IPS DF 6.9 (cell line): ENCODE results near the gene ACAD9.

Source experiments
- DNase-seq: peaks from one replicate; pipeline ENCODE4 v3.0.0-alpha.2; 2013; ENCODE audit warnings: low read depth, low spot score
- H3K27ac ChIP-seq: one replicate; pipeline ENCODE4 v1.5.1; 2013; ENCODE audit warnings: low read length, control low read depth
- H3K27me3 ChIP-seq: 2 replicates; pipeline ENCODE4 v1.6.1; 2013; ENCODE audit warnings: mild to moderate bottlenecking, low read length; ENCODE audit not compliant: control insufficient read depth, insufficient read depth
- H3K36me3 ChIP-seq: 2 replicates; pipeline ENCODE4 v1.6.1; 2013; ENCODE audit warnings: low read length; ENCODE audit not compliant: control insufficient read depth, insufficient read depth
- H3K4me1 ChIP-seq: 2 replicates; pipeline ENCODE4 v1.6.1; 2013; ENCODE audit warnings: low read length; ENCODE audit not compliant: control insufficient read depth, insufficient read depth
- H3K4me3 ChIP-seq: 2 replicates; pipeline ENCODE4 v1.5.1; 2013; ENCODE audit warnings: mild to moderate bottlenecking, low read length
- H3K9me3 ChIP-seq: 2 replicates; pipeline ENCODE4 v1.6.1; 2013; ENCODE audit warnings: low read length, inconsistent platforms; ENCODE audit not compliant: control insufficient read depth, insufficient read depth
- WGBS: extraction: QIAGEN DNeasy Blood & Tissue Kit; methylation state at CpG from one replicate; pipeline ENCODE4 v1.1.7; 2013; ENCODE audit warnings: mixed read lengths, missing lambda C conversion rate; ENCODE audit not compliant: insufficient read length, insufficient coverage; 5-methylcytosine and 5-hydroxymethylcytosine counted together

The ACAD9 gene

DNA sequence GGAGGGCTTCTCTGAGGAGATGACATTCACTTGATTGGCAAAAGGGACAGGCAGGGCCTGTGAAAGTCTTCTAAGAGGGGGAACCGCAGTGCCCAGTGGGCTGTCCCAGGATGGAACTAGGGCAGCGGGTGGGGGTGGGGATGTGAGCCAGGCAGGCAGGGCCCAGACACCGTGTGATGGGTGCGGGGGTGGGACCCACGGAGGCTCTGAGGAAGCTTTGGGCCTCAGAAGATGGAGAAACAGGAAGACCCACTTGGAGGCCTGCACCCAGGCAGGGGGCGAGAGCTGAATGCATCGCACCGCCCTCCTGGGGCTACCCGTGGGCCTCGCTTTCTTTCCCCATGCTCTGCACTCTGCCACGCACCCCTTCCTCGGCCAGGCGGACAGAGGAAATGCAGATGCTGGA, 32.9 kb upstream of the ACAD9 start:
- H3K36me3 ChIP-seq = no peaks in the 10 kb centered on the region
- WGBS = no CpG with 5 or more reads among the region's 13 CpGs
- no peaks in the 10 kb centered on the region for H3K27me3 ChIP-seq
- no peaks in the 10 kb centered on the region for H3K9me3 ChIP-seq
- DNase-seq = no peak
- no peak overlapping the region for H3K27ac ChIP-seq
- no peak overlapping the region for H3K4me3 ChIP-seq
- peaks cover 2% of the 10 kb centered on the region; the same call in 1 of the 2 replicates for H3K4me1 ChIP-seq

DNA sequence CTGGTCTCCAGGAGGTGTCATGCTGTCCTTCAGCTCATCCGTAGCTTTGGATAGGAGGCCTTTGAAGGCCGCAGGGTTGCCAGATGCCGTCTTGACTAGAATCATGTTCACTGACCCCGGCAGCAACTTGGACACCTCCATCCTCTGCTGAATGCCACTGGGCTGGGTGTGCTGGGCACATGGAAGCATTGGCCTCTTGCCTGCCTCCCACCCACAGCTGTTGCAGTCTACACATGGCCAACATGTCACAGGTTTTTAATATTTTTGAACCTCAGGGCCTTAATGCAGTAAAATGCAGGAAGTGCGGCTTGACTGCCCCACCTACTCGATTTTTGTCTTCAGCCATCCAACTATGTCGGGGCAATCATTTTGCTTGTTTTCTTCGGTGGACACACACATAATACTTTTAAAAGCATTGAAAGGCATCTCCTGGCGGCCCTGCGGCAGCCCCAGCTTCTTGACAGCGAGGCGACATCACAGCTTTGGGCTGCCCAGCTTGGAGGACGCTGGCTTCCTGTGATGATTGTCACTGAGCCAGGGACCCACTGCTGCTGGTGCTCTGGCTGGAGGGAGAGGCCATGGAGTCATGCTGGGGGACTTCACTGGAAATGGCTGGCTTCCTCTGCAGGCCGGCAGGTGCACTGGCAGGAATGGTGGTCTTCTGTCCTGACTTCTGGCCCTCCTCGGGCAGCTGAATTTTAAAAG, 31.6 kb upstream of the ACAD9 start:
- H3K4me3 ChIP-seq = no peak overlapping the region
- H3K4me1 ChIP-seq = peaks cover 2% of the 10 kb centered on the region; the same call in 1 of the 2 replicates
- DNase-seq = no peak
- H3K36me3 ChIP-seq = no peaks in the 10 kb centered on the region
- no peak overlapping the region for H3K27ac ChIP-seq
- H3K27me3 ChIP-seq = no peaks in the 10 kb centered on the region
- no CpG with 5 or more reads among the region's 15 CpGs for WGBS
- no peaks in the 10 kb centered on the region for H3K9me3 ChIP-seq

DNA sequence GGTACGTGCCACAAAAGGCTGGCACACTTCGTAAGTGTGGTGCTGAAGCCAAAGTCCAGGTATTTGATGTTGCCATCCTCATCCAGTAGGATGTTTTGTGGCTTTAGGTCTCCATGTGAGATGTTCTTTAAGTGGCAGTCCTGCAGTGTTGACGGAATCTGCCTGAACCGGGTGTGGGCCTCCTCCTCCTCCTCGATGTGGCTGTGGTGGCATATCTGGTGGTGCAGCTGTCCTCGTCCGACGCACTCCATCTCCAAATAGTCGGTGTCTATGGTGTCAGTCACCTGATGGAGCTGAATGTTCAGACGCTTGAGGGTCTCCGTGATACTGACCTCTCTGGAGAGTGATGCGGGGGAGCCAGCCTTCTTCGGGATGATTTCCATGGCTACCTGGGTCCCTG, 30.5 kb upstream of the ACAD9 start:
- peaks cover under 1% of the 10 kb centered on the region for H3K9me3 ChIP-seq
- no peak overlapping the region for H3K27ac ChIP-seq
- DNase-seq = no peak

DNA sequence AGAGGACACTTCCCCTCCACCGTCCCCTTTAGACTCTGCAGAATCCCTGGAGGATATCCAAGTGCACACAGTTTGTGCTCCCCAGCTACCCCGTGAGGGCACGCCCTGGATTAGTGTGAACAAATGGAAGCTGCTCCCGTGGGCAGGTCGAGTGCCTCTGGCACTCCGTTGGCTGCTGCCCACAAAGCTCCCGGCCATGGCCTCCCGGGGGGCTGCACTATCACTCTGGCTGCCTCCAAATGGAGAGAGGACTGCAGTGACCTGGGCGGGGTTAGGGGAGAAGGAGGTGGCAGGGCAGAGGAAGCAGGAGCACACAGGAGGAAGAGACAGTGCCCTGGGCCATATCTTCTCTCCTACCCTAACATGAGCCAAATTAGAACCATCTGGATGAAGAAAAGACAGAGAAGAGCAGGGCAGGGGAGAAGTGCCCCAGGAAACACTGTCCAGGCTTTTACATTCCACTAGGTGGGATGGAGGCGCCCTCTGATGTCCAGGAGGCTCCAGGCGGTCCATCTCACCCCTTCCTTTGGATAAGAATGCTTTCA, 29.4 kb upstream of the ACAD9 start:
- Histone ChIP-seq H3K27me3 (no peaks in the 10 kb centered on the region), H3K4me3 (no peak overlapping the region), H3K27ac (no peak overlapping the region), H3K4me1 (peaks cover 2% of the 10 kb centered on the region; the same call in 1 of the 2 replicates), H3K36me3 (no peaks in the 10 kb centered on the region), H3K9me3 (peaks cover 3% of the 10 kb centered on the region)
- WGBS = no CpG with 5 or more reads among the region's 11 CpGs
- no peak for DNase-seq

More for the DNA sequence above, 30.5 kb upstream of the ACAD9 start:
- Histone ChIP-seq H3K27me3 (no peaks in the 10 kb centered on the region), H3K36me3 (no peaks in the 10 kb centered on the region), H3K4me1 (peaks cover 2% of the 10 kb centered on the region; the same call in 1 of the 2 replicates), H3K4me3 (no peak overlapping the region)
- no CpG with 5 or more reads among the region's 13 CpGs for WGBS

DNA sequence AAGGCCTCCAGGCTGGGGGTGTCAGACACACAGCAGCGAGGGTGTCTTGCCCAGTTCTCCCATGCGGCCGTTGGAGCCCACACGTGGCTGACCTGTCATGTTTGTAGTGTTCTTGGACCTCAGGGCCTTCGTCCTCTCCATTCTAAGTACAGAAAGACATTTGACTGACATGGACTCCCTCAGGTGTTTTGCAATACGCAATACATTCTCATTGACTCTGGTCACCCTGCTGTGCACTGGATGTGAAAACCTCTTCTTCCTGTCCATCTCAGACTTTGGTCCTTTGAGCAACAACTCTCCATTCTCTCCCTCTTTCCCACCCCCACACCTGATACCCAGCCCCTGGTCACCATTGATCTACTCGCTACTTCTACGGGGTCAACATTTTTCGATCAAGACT, 28.9 kb upstream of the ACAD9 start:
- Histone ChIP-seq H3K4me3 (no peak overlapping the region), H3K27ac (no peak overlapping the region)
- WGBS = no CpG with 5 or more reads among the region's 9 CpGs

DNA sequence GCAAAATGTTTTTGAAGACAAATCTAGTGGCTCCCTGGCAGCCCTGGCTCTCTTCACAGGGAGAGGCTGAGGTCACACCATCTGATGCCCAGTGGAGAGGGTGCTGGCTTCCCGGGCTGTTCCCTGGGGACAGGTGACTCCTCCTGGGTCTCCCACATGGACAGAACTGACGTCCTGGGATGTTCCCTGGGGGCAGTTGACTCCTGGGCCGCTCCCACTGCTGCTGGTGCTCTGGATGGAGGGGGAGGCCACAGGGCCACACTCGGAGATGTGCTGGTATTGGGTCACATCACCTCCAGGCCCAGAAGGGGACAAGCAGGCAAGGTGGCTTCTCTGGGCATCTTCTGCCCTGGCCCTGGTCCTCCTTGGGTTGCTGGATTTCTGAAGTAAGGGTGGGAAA, 27.8 kb upstream of the ACAD9 start:
- H3K27ac ChIP-seq = no peak overlapping the region
- H3K27me3 ChIP-seq = no peaks in the 10 kb centered on the region
- H3K36me3 ChIP-seq = no peaks in the 10 kb centered on the region
- no peak for DNase-seq
- H3K4me3 ChIP-seq = no peak overlapping the region
- WGBS = no CpG with 5 or more reads among the region's 4 CpGs
- no peaks in the 10 kb centered on the region for H3K4me1 ChIP-seq
- peaks cover 3% of the 10 kb centered on the region for H3K9me3 ChIP-seq

More for the DNA sequence above, 28.9 kb upstream of the ACAD9 start:
- Histone ChIP-seq H3K27me3 (no peaks in the 10 kb centered on the region), H3K36me3 (no peaks in the 10 kb centered on the region), H3K9me3 (peaks cover 3% of the 10 kb centered on the region), H3K4me1 (no peaks in the 10 kb centered on the region)
- DNase-seq = no peak

DNA sequence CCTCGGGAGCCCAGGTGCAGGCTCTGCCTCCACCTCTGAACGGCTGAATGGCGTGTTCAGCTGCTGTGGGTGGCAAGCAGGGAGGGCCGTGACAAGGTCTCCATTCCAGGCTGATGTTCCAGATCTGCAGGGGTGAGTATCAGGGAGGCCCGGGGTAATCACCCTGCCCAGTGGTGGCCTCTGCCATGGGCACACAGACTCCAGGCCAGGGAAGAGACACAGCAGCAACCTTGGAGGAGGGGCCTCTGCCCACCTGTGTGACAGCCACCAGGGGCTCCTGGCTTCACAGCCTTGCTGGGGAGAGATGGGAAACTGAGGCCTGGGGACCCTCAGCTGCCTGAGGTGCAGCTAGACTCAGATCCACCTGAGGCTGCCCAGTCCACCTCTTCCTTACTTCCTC, 25.6 kb upstream of the ACAD9 start:
- no peaks in the 10 kb centered on the region for H3K4me1 ChIP-seq
- no peaks in the 10 kb centered on the region for H3K27me3 ChIP-seq
- no peak for DNase-seq
- H3K4me3 ChIP-seq = no peak overlapping the region
- no peaks in the 10 kb centered on the region for H3K36me3 ChIP-seq
- H3K9me3 ChIP-seq = peaks cover 3% of the 10 kb centered on the region
- WGBS = no CpG with 5 or more reads among the region's 5 CpGs
- no peak overlapping the region for H3K27ac ChIP-seq

DNA sequence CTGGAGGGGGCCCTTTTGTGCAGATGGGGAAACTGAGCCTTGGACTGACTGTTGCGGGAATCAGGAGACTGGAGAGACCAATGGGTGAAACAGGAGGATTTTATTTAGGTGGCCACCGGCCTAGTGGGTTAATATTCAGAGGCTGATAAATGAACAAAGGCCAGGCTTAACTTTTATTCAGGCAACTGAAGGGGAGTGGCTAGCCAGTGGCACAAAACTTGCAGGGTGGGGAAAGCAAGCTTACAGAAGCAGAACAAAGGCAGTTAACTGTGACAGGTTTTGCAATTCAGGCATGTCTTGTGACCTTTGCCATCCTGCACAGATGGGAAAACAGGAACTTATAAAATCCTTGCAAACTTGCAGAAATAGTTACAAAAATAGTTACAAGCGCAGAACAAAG, 24.9 kb upstream of the ACAD9 start:
- Histone ChIP-seq H3K27me3 (no peaks in the 10 kb centered on the region), H3K9me3 (peaks cover 7% of the 10 kb centered on the region), H3K4me1 (no peaks in the 10 kb centered on the region), H3K36me3 (no peaks in the 10 kb centered on the region), H3K4me3 (no peak overlapping the region), H3K27ac (no peak overlapping the region)
- WGBS = no CpG with 5 or more reads among the region's 3 CpGs
- DNase-seq = no peak

DNA sequence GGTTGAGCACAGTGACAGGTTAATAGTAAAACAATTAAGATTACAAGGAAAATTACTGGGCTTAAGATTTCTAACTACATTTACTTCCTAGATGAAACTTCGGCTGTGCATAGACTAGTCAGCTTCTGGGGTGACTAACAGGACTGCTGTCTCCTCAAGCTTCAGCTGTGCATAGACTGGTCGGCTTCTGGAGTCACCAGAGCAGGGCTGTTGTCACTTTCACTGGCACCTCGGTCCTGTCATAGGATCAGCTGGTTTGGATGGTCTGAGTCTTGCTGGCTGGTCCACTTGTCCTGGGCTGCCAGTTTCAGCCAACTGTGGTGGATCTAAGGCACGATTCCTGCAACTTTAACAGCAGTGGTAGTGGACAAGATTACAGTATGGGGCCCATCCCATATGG, 23.9 kb upstream of the ACAD9 start:
- WGBS = no CpG with 5 or more reads among the region's 4 CpGs
- peaks cover 9% of the 10 kb centered on the region for H3K9me3 ChIP-seq

DNA sequence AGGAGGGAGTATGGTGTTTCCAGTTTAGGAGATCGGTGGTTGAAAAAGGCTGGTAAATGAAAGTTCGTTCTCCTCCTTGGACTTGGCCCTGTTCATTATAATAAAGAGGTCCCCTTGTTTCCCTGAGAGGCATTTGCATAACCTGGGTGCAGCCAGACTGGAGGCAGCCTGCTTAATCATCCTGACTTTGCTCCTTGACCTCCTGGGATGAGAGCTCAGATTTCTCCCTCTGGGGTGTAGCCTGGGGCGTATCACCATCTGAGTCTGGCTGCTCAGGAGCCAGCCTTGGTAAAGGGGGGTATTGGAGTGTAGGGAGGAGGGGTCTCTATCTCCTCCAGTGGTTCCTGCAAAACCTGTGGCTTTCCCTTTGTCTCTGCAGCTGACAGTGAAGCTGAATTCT, 21.3 kb upstream of the ACAD9 start:
- Histone ChIP-seq H3K36me3 (no peaks in the 10 kb centered on the region), H3K4me3 (no peak overlapping the region), H3K4me1 (no peaks in the 10 kb centered on the region), H3K9me3 (peaks cover 11% of the 10 kb centered on the region), H3K27ac (no peak overlapping the region), H3K27me3 (no peaks in the 10 kb centered on the region)
- WGBS = no CpG with 5 or more reads among the region's 3 CpGs
- DNase-seq = no peak

More for the DNA sequence above, 23.9 kb upstream of the ACAD9 start:
- no peak for DNase-seq
- H3K27ac ChIP-seq = no peak overlapping the region
- no peaks in the 10 kb centered on the region for H3K4me1 ChIP-seq
- H3K4me3 ChIP-seq = no peak overlapping the region
- no peaks in the 10 kb centered on the region for H3K36me3 ChIP-seq
- no peaks in the 10 kb centered on the region for H3K27me3 ChIP-seq

DNA sequence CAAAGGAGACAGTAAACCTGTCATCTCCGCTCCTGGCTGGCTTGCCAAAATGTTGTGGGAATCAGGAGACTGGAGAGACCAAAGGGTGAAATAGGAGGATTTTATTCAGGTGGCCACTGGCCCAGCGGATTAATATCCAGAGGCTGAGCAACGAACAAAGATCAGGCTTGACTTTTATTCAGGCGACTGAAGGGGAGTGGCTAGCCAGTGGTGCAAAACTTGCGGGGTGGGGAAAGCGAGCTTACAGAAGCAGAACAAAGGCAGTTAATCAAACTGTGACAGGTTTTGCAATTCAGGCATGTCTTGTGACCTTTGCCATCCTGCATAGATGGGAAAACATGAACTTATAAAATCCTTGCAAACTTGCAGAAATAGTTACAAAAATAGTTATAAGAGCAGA, 19.8 kb upstream of the ACAD9 start:
- H3K4me1 ChIP-seq = peaks cover 3% of the 10 kb centered on the region; the same call in 1 of the 2 replicates
- WGBS = no CpG with 5 or more reads among the region's 6 CpGs
- H3K9me3 ChIP-seq = peaks cover 8% of the 10 kb centered on the region
- no peak overlapping the region for H3K4me3 ChIP-seq
- DNase-seq = no peak
- H3K36me3 ChIP-seq = no peaks in the 10 kb centered on the region
- H3K27me3 ChIP-seq = no peaks in the 10 kb centered on the region
- no peak overlapping the region for H3K27ac ChIP-seq
